ENCODE results near the gene BOK. TPM values are rescaled to one million over a fixed set of nuclear protein-coding genes. Genes with fewer than 3 reads are reported as not detected.
"Not testable (repeated sequence)": the region's sequence is repeated elsewhere in the genome, so short reads cannot be mapped to it uniquely, and the experiment has no call there.

BOK gene
- total RNA-seq, 2 experiments from 2014 or later, result not detected

DNA sequence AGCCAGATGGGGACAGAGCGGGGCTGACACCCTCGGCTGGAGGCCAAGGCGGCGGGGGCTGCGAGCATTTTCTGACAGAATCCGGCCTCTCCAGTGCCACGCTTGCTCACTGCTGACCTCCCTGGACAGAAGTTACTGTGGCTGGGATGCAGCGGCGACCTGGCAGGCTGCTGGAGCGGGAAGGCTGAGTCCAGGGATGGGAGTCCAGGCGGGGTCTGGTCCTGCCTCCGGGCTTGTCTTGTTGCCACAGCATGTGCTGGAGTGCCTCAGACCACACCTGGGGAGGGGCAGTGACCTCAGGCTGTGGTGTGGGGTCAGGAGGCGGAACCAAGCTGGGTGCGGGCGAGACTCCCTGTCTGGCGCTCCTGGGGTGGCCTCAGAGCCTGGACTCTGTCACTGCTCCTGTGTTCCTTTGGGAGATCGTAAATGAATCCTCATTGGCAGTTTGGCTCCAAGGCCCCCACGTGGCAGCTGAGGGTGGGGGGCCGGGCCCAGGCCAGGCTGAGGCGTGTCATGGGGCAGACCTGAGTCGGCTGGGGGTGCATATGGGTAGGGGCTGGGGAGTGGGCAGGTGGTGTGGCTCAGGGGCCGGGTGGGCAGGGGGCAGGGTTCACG lies 5.5 kb downstream of the BOK start:
- Mint-ChIP-seq H3K4me3 (no peak overlapping the region), H3K27ac (no peak overlapping the region), H3K27me3 (ENCODE audit: low read depth) (peaks cover 9% of the 10 kb centered on the region), H3K4me1 (ENCODE audit: low read depth) (no peaks in the 10 kb centered on the region), H3K36me3 (ENCODE audit: low read depth) (no peaks in the 10 kb centered on the region), H3K9me3 (ENCODE audit: insufficient read depth) (no peaks in the 10 kb centered on the region)
- no peak for DNase-seq
- ATAC-seq, result no peak
- POLR2A ChIA-PET, result no interaction called here
- CTCF ChIA-PET, result no interaction called here

DNA sequence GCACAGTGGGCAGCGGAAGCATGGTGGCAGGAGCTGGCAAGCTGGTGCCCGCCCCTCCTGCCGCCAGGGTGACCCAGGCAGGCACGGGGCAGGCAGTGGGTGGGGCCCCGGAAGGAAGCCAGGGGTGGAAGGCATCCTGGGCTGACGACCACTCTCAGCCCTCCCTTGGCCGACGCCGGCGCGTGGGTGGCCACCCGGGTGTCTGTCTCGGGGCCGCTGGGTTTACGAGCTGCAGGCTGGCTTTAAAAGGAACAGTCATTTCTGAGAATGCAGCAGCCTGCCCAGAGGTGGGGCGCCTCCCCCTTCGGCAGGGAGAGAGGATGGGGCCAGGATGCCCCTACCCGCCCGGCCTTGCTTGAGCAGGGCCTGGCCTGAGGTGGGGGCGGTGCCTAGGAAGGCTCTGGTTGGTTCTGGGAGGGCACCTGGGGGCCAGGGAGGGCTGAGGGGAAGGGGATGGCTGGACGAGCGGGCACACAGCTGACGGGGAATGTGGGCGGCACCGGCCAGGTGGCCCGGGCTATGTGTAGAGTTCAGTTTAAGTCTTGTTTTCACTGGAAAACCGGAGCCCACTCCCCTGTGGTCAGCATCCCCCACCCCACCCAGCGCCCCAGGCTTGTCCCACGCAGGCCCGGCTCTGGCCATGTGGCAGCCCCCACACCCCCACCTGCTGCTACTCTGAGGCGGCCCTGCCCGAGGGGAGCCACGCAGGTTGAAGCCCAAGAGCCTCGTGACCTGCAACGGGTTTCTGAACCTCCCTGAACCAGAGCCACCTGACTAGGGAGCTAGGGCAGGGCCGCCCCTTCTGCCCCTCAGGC lies 6.3 kb downstream of the BOK start:
- CTCF ChIA-PET, result no interaction called here
- Mint-ChIP-seq H3K36me3 (ENCODE audit: low read depth) (no peaks in the 10 kb centered on the region), H3K27ac (no peak overlapping the region), H3K27me3 (ENCODE audit: low read depth) (peaks cover 7% of the 10 kb centered on the region), H3K4me3 (no peak overlapping the region), H3K4me1 (ENCODE audit: low read depth) (no peaks in the 10 kb centered on the region), H3K9me3 (ENCODE audit: insufficient read depth) (no peaks in the 10 kb centered on the region)
- ATAC-seq (no peak), DNase-seq (no peak)
- POLR2A ChIA-PET, result no interaction called here

DNA sequence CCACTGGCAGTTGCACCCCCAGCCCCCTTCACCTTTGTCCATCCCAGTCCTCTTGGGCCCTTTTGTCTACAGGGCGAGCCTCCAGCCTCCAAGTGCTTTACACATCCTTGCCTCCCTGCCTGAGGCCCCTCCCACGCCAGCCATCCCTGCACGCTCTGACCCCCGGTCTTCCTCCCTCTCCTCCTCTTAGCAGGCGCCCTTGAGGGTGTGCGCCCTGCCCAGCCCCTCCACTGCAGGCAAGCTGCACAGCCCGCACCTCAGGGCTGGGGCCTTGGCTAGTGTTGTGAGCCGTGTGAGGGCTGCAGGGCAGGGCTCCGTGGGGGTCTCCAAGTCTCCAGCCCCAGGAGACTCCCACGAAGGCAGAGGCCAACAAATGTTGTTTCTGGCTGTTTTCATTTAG lies 6.9 kb downstream of the BOK start:
- ATAC-seq (no peak), DNase-seq (no peak)
- H3K27me3 Mint-ChIP-seq (ENCODE audit: low read depth), result peaks cover under 1% of the 10 kb centered on the region
- no peak overlapping the region for H3K4me3 Mint-ChIP-seq
- ChIA-PET POLR2A (no interaction called here), CTCF (no interaction called here)
- H3K9me3 Mint-ChIP-seq (ENCODE audit: insufficient read depth), result no peaks in the 10 kb centered on the region
- H3K36me3 Mint-ChIP-seq (ENCODE audit: low read depth), result no peaks in the 10 kb centered on the region
- no peaks in the 10 kb centered on the region for H3K4me1 Mint-ChIP-seq (ENCODE audit: low read depth)
- no peak overlapping the region for H3K27ac Mint-ChIP-seq

DNA sequence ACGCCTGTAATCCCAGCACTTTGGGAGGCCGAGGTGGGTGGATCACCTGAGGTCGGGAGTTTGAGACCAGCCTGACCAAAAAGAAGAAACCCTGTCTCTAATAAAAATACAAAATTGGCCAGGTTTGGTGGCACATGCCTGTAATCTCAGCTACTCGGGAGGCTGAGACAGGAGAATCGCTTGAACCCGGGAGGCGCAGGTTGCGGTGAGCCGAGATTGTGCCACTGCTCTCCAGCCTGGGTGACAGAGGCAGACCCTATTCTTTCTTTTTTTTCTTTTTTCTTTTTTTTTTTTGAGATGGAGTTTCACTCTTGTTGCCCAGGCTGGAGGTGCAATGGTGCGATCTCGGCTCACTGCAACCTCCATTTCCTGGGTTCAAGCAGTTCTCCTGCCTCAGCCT lies 7.5 kb downstream of the BOK start:
- H3K27ac Mint-ChIP-seq; H3K36me3 Mint-ChIP-seq (ENCODE audit: low read depth); H3K27me3 Mint-ChIP-seq (ENCODE audit: low read depth); DNase-seq; CTCF ChIA-PET; H3K4me3 Mint-ChIP-seq; H3K4me1 Mint-ChIP-seq (ENCODE audit: low read depth); POLR2A ChIA-PET; H3K9me3 Mint-ChIP-seq (ENCODE audit: insufficient read depth); ATAC-seq: not testable (repeated sequence)

DNA sequence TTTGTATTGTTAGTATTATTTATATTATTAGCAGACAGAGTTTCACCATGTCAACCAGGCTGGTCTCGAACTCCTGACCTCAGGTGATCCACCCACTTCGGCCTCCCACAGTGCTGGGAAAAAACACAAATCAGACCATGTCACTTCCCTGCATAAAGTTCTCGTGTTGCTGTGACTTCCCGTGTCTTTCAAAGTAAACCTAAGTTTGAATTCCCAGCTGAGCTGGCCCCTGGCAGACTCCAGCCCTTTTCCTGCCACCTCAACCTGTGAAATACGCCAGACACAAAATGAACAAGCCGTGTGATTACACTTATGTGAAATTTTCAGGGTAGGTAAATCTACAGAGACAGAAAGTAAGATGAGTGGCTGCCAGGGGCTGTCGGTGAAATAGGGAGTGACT lies 7.9 kb downstream of the BOK start:
- H3K27me3 Mint-ChIP-seq (ENCODE audit: low read depth), result no peaks in the 10 kb centered on the region
- ATAC-seq (no peak), DNase-seq (no peak)
- no peaks in the 10 kb centered on the region for H3K9me3 Mint-ChIP-seq (ENCODE audit: insufficient read depth)
- H3K4me1 Mint-ChIP-seq (ENCODE audit: low read depth), result no peaks in the 10 kb centered on the region
- H3K36me3 Mint-ChIP-seq (ENCODE audit: low read depth), result no peaks in the 10 kb centered on the region
- no peak overlapping the region for H3K27ac Mint-ChIP-seq
- ChIA-PET POLR2A (no interaction called here), CTCF (no interaction called here)
- H3K4me3 Mint-ChIP-seq, result no peak overlapping the region

DNA sequence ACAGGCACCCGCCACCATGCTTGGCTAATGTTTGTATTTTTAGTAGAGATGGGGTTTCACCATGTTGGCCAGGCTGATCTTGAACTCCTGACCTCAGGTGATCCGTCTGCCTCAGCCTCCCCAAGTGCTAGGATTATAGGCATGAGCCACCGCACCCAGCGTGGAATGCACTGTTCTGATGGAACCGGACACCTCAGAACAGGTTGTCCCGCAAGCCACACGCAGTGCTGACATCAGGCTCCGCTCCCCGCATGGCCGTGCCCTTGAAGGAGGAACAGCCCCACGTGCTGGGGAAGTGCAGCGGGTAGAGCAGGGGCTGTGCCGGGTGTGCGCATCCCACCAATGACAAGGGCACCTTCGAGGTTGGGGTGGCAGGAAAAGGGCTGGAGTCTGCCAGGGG lies 8.7 kb downstream of the BOK start:
- H3K9me3 Mint-ChIP-seq (ENCODE audit: insufficient read depth); DNase-seq; H3K4me1 Mint-ChIP-seq (ENCODE audit: low read depth); H3K27me3 Mint-ChIP-seq (ENCODE audit: low read depth); H3K27ac Mint-ChIP-seq; POLR2A ChIA-PET; H3K36me3 Mint-ChIP-seq (ENCODE audit: low read depth); ATAC-seq; CTCF ChIA-PET; H3K4me3 Mint-ChIP-seq: not testable (repeated sequence)

DNA sequence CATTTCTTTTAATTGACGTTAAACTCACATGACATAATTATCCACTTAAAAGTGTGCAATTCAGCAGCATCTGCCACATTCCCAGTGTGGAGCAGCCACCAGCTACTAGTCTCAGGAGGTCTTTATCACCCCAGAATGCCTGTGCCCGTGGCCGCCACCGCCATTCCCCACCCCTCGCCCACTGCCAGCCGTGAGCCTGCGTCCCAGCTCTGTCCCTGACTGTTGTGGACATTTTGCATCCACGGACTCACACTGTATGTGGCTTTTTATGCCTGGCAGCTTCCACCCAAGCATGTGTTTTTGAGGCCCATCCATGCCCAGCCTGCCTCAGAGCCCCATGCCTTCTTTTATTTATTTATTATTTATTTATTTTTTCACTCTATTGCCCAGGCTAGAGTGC lies 9.2 kb downstream of the BOK start:
- H3K9me3 Mint-ChIP-seq (ENCODE audit: insufficient read depth), result no peaks in the 10 kb centered on the region
- POLR2A ChIA-PET, result no interaction called here
- H3K36me3 Mint-ChIP-seq (ENCODE audit: low read depth), result no peaks in the 10 kb centered on the region
- CTCF ChIA-PET, result no interaction called here
- no peaks in the 10 kb centered on the region for H3K4me1 Mint-ChIP-seq (ENCODE audit: low read depth)
- H3K4me3 Mint-ChIP-seq, result no peak overlapping the region
- no peak for ATAC-seq
- DNase-seq, result no peak
- no peaks in the 10 kb centered on the region for H3K27me3 Mint-ChIP-seq (ENCODE audit: low read depth)
- no peak overlapping the region for H3K27ac Mint-ChIP-seq

DNA sequence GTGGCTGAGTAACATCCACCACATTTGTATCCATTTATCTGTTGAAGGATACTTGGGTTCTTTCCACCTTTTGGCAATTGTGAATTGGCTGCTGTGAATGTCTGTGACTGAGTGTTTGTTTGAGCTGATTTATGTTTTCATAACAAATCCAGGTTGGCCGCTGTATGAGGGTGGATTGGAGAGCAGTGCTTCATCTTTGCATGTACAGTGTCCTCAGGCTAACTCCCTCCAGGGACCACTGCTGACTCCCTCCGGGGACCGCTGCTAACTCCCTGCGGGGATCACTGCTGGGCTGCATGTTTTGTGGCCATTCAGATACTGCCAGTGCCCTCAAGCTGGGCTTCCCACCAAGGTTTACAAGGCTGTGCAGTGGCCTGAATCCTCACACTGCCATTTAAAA lies 10.2 kb downstream of the BOK start:
- Mint-ChIP-seq H3K4me3 (no peak overlapping the region), H3K36me3 (ENCODE audit: low read depth) (no peaks in the 10 kb centered on the region), H3K9me3 (ENCODE audit: insufficient read depth) (no peaks in the 10 kb centered on the region), H3K27me3 (ENCODE audit: low read depth) (no peaks in the 10 kb centered on the region), H3K27ac (no peak overlapping the region), H3K4me1 (ENCODE audit: low read depth) (no peaks in the 10 kb centered on the region)
- ChIA-PET POLR2A (no interaction called here), CTCF (no interaction called here)
- DNase-seq (no peak), ATAC-seq (no peak)

DNA sequence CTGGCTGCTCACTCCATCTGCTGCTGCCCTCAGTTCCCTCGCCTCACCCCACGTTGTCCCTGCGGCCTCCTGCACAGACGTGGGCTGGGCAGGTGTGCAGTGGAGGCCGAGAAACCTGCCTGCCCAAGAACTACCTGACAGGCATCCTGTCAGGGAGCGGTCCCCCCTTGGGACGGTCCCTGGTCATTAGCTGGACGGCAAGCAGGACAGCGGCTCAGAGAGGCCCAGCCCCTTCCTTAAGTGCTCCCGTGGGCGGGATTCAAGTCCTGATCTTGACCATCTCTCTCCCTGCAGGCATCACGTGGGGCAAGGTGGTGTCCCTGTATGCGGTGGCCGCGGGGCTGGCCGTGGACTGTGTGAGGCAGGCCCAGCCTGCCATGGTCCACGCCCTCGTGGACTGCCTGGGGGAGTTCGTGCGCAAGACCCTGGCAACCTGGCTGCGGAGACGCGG lies 11.3 kb downstream of the BOK start:
- DNase-seq, result no peak
- Mint-ChIP-seq H3K9me3 (ENCODE audit: insufficient read depth) (no peaks in the 10 kb centered on the region), H3K36me3 (ENCODE audit: low read depth) (no peaks in the 10 kb centered on the region), H3K4me3 (no peak overlapping the region), H3K4me1 (ENCODE audit: low read depth) (no peaks in the 10 kb centered on the region), H3K27me3 (ENCODE audit: low read depth) (no peaks in the 10 kb centered on the region), H3K27ac (no peak overlapping the region)
- POLR2A ChIA-PET, result no interaction called here
- CTCF ChIA-PET, result no interaction called here
- ATAC-seq, result no peak

DNA sequence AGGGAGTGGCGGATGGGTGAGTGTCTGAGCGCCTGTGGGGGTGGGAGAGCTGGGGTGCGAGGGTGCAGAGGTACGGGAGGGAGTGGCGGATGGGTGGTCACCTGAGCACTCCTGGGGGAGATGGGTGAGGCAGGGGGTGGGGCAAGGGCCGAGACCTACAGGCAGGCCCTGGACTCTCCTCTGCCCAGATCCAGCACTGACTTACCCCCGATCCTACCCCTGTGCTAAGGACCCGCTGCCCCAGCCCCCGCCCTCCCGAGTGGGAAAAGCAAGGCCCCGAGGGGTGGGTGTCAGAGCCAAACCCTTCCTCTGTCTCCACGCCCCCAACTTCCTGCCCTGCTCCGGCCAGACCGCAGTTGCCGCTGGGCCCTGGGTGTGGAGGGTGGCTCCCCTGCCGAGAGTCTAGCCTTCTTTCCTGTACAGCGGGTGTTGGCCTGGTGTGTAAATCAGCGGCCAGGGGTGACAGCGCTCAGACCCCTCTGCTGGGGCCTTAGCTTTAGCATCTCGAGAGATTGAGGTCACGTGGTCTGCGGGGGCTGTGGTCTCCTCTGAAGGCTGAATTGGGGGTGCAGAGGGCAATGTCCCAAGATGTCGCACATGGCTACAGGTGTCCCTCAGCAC lies 12.5 kb downstream of the BOK start:
- H3K27ac Mint-ChIP-seq, result no peak overlapping the region
- DNase-seq (no peak), ATAC-seq (no peak)
- POLR2A ChIA-PET, result no interaction called here
- no peaks in the 10 kb centered on the region for H3K36me3 Mint-ChIP-seq (ENCODE audit: low read depth)
- no peaks in the 10 kb centered on the region for H3K27me3 Mint-ChIP-seq (ENCODE audit: low read depth)
- H3K9me3 Mint-ChIP-seq (ENCODE audit: insufficient read depth), result no peaks in the 10 kb centered on the region
- CTCF ChIA-PET, result no interaction called here
- H3K4me3 Mint-ChIP-seq, result no peak overlapping the region
- H3K4me1 Mint-ChIP-seq (ENCODE audit: low read depth), result no peaks in the 10 kb centered on the region

DNA sequence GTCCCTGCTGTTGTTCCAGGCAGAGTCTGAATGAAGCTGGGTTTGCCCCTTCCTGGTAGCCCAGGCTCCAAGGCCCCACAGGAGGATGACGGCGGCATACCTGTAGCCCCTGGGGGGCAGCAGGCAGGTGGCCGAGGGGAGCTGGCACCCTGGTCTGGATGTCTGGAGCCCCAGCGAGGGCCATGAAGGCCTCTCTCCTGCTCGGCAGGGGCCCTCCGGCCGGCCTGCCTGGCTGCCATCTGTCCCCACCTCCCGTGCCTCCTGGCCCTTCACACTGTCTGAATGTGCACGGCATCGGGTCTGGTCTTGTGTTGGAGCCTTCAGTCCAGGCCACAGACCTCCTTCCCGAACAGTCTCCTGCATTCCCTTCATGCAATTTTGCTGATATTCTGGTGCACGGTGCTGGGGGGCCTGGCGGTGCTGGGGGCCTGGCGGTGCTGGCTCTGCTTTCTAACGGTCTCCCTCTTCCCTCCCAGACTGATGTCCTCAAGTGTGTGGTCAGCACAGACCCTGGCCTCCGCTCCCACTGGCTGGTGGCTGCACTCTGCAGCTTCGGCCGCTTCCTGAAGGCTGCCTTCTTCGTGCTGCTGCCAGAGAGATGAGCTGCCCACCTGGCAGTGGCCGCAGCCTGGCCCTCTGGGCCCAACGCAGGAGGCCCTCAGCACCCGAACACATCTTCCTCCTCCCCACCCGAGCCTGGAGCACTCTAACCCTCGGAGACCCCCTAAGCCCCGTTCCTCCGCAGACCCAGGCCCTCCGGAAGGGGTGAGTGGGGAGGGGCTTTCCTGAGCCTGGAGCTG lies 13.5 kb downstream of the BOK start:
- DNase-seq, result no peak
- no peaks in the 10 kb centered on the region for H3K4me1 Mint-ChIP-seq (ENCODE audit: low read depth)
- POLR2A ChIA-PET, result no interaction called here
- no peak overlapping the region for H3K27ac Mint-ChIP-seq
- CTCF ChIA-PET, result no interaction called here
- no peaks in the 10 kb centered on the region for H3K9me3 Mint-ChIP-seq (ENCODE audit: insufficient read depth)
- no peaks in the 10 kb centered on the region for H3K27me3 Mint-ChIP-seq (ENCODE audit: low read depth)
- H3K36me3 Mint-ChIP-seq (ENCODE audit: low read depth), result no peaks in the 10 kb centered on the region
- no peak overlapping the region for H3K4me3 Mint-ChIP-seq
- ATAC-seq, result no peak

DNA sequence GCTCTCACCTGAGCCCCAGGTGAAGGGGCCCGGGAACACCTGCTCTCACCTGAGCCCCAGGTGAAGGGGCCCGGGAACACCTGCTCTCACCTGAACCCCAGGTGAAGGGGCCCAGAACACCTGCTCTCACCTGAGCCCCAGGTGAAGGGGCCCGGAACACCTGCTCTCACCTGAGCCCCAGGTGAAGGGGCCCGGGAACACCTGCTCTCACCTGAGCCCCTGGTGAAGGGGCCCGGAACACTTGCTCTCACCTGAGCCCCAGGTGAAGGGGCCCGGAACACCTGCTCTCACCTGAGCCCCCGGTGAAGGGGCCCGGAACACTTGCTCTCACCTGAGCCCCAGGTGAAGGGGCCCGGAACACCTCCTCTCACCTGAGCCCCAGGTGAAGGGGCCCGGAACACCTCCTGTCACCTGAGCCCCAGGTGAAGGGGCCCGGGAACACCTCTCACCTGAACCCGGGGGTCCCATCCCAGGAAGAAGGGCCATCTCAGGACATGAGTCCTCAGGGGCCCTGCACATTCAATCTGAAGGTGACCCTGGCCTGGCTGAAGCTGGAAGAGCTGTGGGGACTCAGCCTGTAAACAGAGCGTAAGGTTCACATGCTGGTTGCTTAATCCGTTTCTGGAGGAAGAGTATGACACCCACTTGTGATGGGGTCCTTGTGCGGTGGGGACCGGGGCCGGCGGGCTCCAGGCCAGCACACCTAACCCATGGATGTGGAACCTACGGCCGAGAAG lies 14.5 kb downstream of the BOK start:
- POLR2A ChIA-PET; CTCF ChIA-PET; H3K4me3 Mint-ChIP-seq; DNase-seq; H3K27me3 Mint-ChIP-seq (ENCODE audit: low read depth); H3K27ac Mint-ChIP-seq; H3K36me3 Mint-ChIP-seq (ENCODE audit: low read depth); H3K9me3 Mint-ChIP-seq (ENCODE audit: insufficient read depth); ATAC-seq; H3K4me1 Mint-ChIP-seq (ENCODE audit: low read depth): not testable (repeated sequence)

Data from activated CD8-positive, alpha-beta T cell treated with anti-CD3 and anti-CD28 coated beads, Interleukin-2, amount 10 ng/mL, durations not matched to agents 7 days and 5 days (primary cell).